ENCODE results near the gene EXOC3L2. TPM values are rescaled to one million over a fixed set of nuclear protein-coding genes. Genes with fewer than 3 reads are reported as not detected.

Gene EXOC3L2
- total and polyA plus RNA-seq, 4 donors: 0.50 to 13.9 (median 5.7) TPM

DNA sequence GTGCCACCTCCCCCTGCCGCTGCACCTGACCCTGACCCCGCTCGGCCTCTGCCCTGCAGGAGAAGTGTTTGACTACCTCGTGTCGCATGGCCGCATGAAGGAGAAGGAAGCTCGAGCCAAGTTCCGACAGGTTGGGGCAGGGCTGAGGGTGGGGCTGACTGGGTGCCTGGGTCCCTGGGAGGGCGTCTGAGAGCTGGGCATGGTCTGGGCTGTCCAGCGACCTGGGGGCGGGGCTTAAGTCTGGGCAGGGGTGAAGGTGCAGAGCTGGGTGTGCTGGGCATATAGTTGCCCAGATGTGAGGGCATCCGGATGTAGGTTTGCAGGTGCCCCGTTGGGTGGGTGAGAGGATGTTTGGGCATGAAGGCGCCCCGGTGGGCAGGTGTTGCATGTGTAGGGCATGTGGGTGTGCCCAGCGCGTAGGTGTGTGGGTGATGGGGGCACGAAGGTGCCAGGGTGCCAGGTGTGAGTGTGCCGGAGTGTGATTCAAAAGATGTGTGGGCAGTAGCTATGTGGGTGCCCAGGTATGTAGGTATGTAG lies 19.6 kb upstream of the EXOC3L2 start:
- intact Hi-C loops (cut with DNase I): no loop called here

DNA sequence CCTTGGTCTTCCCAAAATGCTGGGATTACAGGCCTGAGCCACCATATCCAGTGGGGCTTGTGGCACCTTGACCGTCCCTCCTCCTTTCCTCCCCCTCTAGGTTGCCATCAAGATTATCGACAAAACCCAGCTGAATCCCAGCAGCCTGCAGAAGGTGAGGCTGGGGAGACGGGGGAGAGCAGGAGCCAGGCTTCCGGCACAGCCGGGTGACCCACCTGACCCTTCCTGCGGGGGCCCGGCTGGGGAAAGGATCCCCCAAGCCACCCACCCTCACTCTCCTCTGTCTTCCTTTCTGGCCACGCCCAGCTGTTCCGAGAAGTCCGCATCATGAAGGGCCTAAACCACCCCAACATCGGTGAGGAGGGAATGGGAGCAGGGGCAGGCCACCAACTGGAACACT lies 17.8 kb upstream of the EXOC3L2 start:
- DNase-seq: no peak
- H3K36me3 ChIP-seq (ENCODE audit: control insufficient read depth in 1 of 2, insufficient read depth in 2 of 2, low read length in 1 of 2): peaks cover 0 to 3% of the 10 kb centered on the region in 2 donors
- H3K9me3 ChIP-seq (ENCODE audit: control insufficient read depth, low read length): no peaks in the 10 kb centered on the region
- intact Hi-C loops (cut with DNase I): no loop called here
- H3K27ac ChIP-seq (ENCODE audit: low read depth in 1 of 2, low read length in 2 of 2): no peak overlapping the region
- H3K4me3 ChIP-seq (ENCODE audit: low read length in 2 of 2): no peak overlapping the region
- no peaks in the 10 kb centered on the region for H3K4me1 ChIP-seq (ENCODE audit: control insufficient read depth in 1 of 2, insufficient read depth in 2 of 2, low read length in 2 of 2)
- H3K27me3 ChIP-seq (ENCODE audit: control insufficient read depth in 1 of 2, insufficient read depth in 2 of 2, low read length in 1 of 2): no peaks in the 10 kb centered on the region
- WGBS, 2 donors: 93 to 94% methylated on average over 11 of the region's 11 CpGs
- ATAC-seq (ENCODE audit: low FRiP score): peak; percentile 15

More for the DNA sequence above, 19.6 kb upstream of the EXOC3L2 start:
- WGBS, 2 donors: 86 to 90% methylated on average over 19 of the region's 19 CpGs
- H3K36me3 ChIP-seq (ENCODE audit: control insufficient read depth in 1 of 2, insufficient read depth in 2 of 2, low read length in 1 of 2): no peaks in the 10 kb centered on the region
- H3K27me3 ChIP-seq (ENCODE audit: control insufficient read depth in 1 of 2, insufficient read depth in 2 of 2, low read length in 1 of 2): no peaks in the 10 kb centered on the region
- no peak overlapping the region for H3K27ac ChIP-seq (ENCODE audit: low read depth in 1 of 2, low read length in 2 of 2)
- no peak overlapping the region for H3K4me3 ChIP-seq (ENCODE audit: low read length in 2 of 2)
- no peaks in the 10 kb centered on the region for H3K9me3 ChIP-seq (ENCODE audit: control insufficient read depth, low read length)
- H3K4me1 ChIP-seq (ENCODE audit: control insufficient read depth in 1 of 2, insufficient read depth in 2 of 2, low read length in 2 of 2): no peaks in the 10 kb centered on the region
- ATAC-seq (ENCODE audit: low FRiP score): no peak
- DNase-seq: no peak

GRCh38 chr19:45262570-45262969 lies 17.4 kb upstream of the EXOC3L2 start:
- no peak overlapping the region for H3K27ac ChIP-seq (ENCODE audit: low read depth in 1 of 2, low read length in 2 of 2)
- no peaks in the 10 kb centered on the region for H3K4me1 ChIP-seq (ENCODE audit: control insufficient read depth in 1 of 2, insufficient read depth in 2 of 2, low read length in 2 of 2)
- H3K4me3 ChIP-seq (ENCODE audit: low read length in 2 of 2): no peak overlapping the region
- no peaks in the 10 kb centered on the region for H3K9me3 ChIP-seq (ENCODE audit: control insufficient read depth, low read length)
- no peaks in the 10 kb centered on the region for H3K27me3 ChIP-seq (ENCODE audit: control insufficient read depth in 1 of 2, insufficient read depth in 2 of 2, low read length in 1 of 2)
- WGBS, 2 donors: 89 to 93% methylated on average over 6 of the region's 6 CpGs
- DNase-seq (no peak), ATAC-seq (ENCODE audit: low FRiP score) (no peak)
- peaks cover 0 to 3% of the 10 kb centered on the region in 2 donors for H3K36me3 ChIP-seq (ENCODE audit: control insufficient read depth in 1 of 2, insufficient read depth in 2 of 2, low read length in 1 of 2)
- intact Hi-C loops (cut with DNase I): no loop called here

DNA sequence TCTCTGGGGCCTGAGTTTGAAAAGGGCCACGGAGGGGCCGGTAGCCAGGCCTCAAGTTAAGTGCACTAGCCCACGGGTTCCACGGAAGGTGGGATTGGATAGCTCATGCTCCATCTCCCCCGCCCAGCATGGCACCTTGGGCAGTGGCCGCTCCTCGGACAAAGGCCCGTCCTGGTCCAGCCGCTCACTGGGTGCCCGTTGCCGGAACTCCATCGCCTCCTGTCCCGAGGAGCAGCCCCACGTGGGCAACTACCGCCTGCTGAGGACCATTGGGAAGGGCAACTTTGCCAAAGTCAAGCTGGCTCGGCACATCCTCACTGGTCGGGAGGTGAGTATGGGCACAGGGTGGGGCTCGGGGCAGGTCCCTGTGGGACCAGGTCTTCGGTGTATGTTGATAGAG lies 13.7 kb upstream of the EXOC3L2 start:
- H3K4me3 ChIP-seq (ENCODE audit: low read length in 2 of 2): no peak overlapping the region
- WGBS, 2 donors: 94 to 96% methylated on average over 19 of the region's 19 CpGs
- H3K4me1 ChIP-seq (ENCODE audit: control insufficient read depth in 1 of 2, insufficient read depth in 2 of 2, low read length in 2 of 2): no peaks in the 10 kb centered on the region
- no peaks in the 10 kb centered on the region for H3K9me3 ChIP-seq (ENCODE audit: control insufficient read depth, low read length)
- no peak overlapping the region for H3K27ac ChIP-seq (ENCODE audit: low read depth in 1 of 2, low read length in 2 of 2)
- DNase-seq (no peak), ATAC-seq (ENCODE audit: low FRiP score) (no peak)
- peaks cover 0 to 3% of the 10 kb centered on the region in 2 donors for H3K36me3 ChIP-seq (ENCODE audit: control insufficient read depth in 1 of 2, insufficient read depth in 2 of 2, low read length in 1 of 2)
- intact Hi-C loops (cut with DNase I): no loop called here
- no peaks in the 10 kb centered on the region for H3K27me3 ChIP-seq (ENCODE audit: control insufficient read depth in 1 of 2, insufficient read depth in 2 of 2, low read length in 1 of 2)

- H3K27me3 ChIP-seq (ENCODE audit: control insufficient read depth in 1 of 2, insufficient read depth in 2 of 2, low read length in 1 of 2): no peaks in the 10 kb centered on the region
- no peaks in the 10 kb centered on the region for H3K9me3 ChIP-seq (ENCODE audit: control insufficient read depth, low read length)
- ATAC-seq (ENCODE audit: low FRiP score) (no peak), DNase-seq (no peak)
- no peaks in the 10 kb centered on the region for H3K4me1 ChIP-seq (ENCODE audit: control insufficient read depth in 1 of 2, insufficient read depth in 2 of 2, low read length in 2 of 2)
- WGBS, 2 donors: 96 to 97% methylated on average over 4 of the region's 4 CpGs
- intact Hi-C loops (cut with DNase I): no loop called here
- no peak overlapping the region for H3K4me3 ChIP-seq (ENCODE audit: low read length in 2 of 2)
- H3K27ac ChIP-seq (ENCODE audit: low read depth in 1 of 2, low read length in 2 of 2): no peak overlapping the region
- peaks cover 0 to 3% of the 10 kb centered on the region in 2 donors for H3K36me3 ChIP-seq (ENCODE audit: control insufficient read depth in 1 of 2, insufficient read depth in 2 of 2, low read length in 1 of 2)
Observed at GRCh38 chr19:45256836-45257235, 11.6 kb upstream of the EXOC3L2 start.

DNA sequence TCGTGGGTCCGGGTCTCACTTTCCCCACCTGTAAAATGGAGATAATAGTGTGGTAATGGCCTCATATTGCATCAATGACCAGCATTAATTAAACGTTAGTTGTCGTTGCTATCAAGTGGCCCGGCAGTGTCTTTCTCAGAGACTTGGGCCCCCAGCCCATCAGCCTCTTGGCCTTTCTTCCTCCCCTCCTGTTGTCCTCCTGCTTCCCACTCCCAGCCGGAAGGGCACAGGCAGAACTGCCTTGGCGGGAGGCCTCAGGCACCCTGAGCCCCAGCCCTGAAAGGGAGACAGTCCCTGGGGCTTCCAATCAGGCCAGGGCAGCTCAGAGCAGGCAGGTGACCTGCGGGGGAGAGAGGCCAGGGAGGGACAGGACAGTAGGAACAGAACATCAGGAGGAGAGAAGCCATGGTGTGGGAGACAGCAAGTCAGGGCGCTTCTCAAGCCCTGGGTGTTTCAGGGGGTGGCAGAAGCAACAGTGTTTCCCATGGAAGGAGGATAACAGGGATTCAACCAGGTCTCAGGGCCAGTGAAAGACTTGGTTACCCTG lies 10.5 kb upstream of the EXOC3L2 start:
- ATAC-seq (ENCODE audit: low FRiP score): no peak
- no peaks in the 10 kb centered on the region for H3K9me3 ChIP-seq (ENCODE audit: control insufficient read depth, low read length)
- no peaks in the 10 kb centered on the region for H3K4me1 ChIP-seq (ENCODE audit: control insufficient read depth in 1 of 2, insufficient read depth in 2 of 2, low read length in 2 of 2)
- H3K27ac ChIP-seq (ENCODE audit: low read depth in 1 of 2, low read length in 2 of 2): no peak overlapping the region
- H3K4me3 ChIP-seq (ENCODE audit: low read length in 2 of 2): no peak overlapping the region
- H3K36me3 ChIP-seq (ENCODE audit: control insufficient read depth in 1 of 2, insufficient read depth in 2 of 2, low read length in 1 of 2): peaks cover 0 to 3% of the 10 kb centered on the region in 2 donors
- intact Hi-C loops (cut with DNase I): no loop called here
- no peaks in the 10 kb centered on the region for H3K27me3 ChIP-seq (ENCODE audit: control insufficient read depth in 1 of 2, insufficient read depth in 2 of 2, low read length in 1 of 2)
- DNase-seq: no peak
- WGBS, 2 donors: 77 to 83% methylated on average over 9 of the region's 9 CpGs

- Histone ChIP-seq H3K27ac (ENCODE audit: low read depth in 1 of 2, low read length in 2 of 2) (no peak overlapping the region), H3K27me3 (ENCODE audit: control insufficient read depth in 1 of 2, insufficient read depth in 2 of 2, low read length in 1 of 2) (no peaks in the 10 kb centered on the region), H3K9me3 (ENCODE audit: control insufficient read depth, low read length) (no peaks in the 10 kb centered on the region), H3K36me3 (ENCODE audit: control insufficient read depth in 1 of 2, insufficient read depth in 2 of 2, low read length in 1 of 2) (peaks cover 0 to 3% of the 10 kb centered on the region in 2 donors), H3K4me1 (ENCODE audit: control insufficient read depth in 1 of 2, insufficient read depth in 2 of 2, low read length in 2 of 2) (no peaks in the 10 kb centered on the region), H3K4me3 (ENCODE audit: low read length in 2 of 2) (no peak overlapping the region)
- intact Hi-C loops (cut with DNase I): loop anchor here in 1 of 2 donors (5.0 kb wide), 2 partner anchors 77 to 83 kb away; partner anchors contain the start of genes BLOC1S3 and TRAPPC6A
- ATAC-seq (ENCODE audit: low FRiP score): no peak
- WGBS, 2 donors: 60 to 67% methylated on average over 11 of the region's 11 CpGs
- DNase-seq: no peak
Observed at GRCh38 chr19:45254044-45254531, 8.9 kb upstream of the EXOC3L2 start.

- Histone ChIP-seq H3K9me3 (ENCODE audit: control insufficient read depth, low read length) (no peaks in the 10 kb centered on the region), H3K36me3 (ENCODE audit: control insufficient read depth in 1 of 2, insufficient read depth in 2 of 2, low read length in 1 of 2) (no peaks in the 10 kb centered on the region), H3K27ac (ENCODE audit: low read depth in 1 of 2, low read length in 2 of 2) (no peak overlapping the region), H3K4me1 (ENCODE audit: control insufficient read depth in 1 of 2, insufficient read depth in 2 of 2, low read length in 2 of 2) (no peaks in the 10 kb centered on the region), H3K4me3 (ENCODE audit: low read length in 2 of 2) (no peak overlapping the region), H3K27me3 (ENCODE audit: control insufficient read depth in 1 of 2, insufficient read depth in 2 of 2, low read length in 1 of 2) (no peaks in the 10 kb centered on the region)
- intact Hi-C loops (cut with DNase I): loop anchor here in 1 of 2 donors (5.0 kb wide), 2 partner anchors 76 to 84 kb away; partner anchors contain the start of genes BLOC1S3 and TRAPPC6A
- WGBS, 2 donors: 68 to 70% methylated on average over 12 of the region's 12 CpGs
- DNase-seq (no peak), ATAC-seq (ENCODE audit: low FRiP score) (no peak)
Observed at GRCh38 chr19:45253396-45254027, 8.3 kb upstream of the EXOC3L2 start.
